CD4-positive, alpha-beta T cell treated with Interleukin-17A for 4 hours (primary cell): ENCODE results near the gene PLSCR5.

Experiments
- DNase-seq: peaks from one replicate; pipeline ENCODE4 v3.0.0-alpha.2; 2020; ENCODE audit warnings: mixed read lengths

The PLSCR5 gene

DNA sequence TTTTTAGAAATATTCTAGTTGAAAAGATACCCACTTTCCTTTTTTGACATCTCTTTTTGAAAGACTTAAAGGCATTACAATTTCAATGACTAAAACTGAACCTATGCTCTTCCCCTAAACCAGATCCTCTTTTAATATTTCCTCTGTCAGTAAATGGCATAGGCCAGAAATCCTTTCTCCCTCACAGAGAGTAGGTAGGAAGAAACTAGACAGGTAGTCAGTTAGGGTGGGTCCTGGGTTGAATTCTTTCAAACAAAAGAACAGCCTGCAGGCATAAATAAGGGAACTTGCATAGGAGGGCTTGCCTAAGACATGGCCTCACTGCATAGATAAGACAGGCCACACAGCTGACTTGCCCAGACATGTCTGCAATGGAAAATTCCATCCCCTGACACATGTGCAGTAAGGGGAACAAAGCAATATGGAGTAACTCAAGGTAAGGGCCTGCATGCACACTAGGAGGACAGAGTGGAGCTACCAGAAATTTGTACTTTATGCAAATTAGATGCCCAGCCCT is 23.1 kb downstream of the PLSCR5 start:
- DNase-seq, result no peak

DNA sequence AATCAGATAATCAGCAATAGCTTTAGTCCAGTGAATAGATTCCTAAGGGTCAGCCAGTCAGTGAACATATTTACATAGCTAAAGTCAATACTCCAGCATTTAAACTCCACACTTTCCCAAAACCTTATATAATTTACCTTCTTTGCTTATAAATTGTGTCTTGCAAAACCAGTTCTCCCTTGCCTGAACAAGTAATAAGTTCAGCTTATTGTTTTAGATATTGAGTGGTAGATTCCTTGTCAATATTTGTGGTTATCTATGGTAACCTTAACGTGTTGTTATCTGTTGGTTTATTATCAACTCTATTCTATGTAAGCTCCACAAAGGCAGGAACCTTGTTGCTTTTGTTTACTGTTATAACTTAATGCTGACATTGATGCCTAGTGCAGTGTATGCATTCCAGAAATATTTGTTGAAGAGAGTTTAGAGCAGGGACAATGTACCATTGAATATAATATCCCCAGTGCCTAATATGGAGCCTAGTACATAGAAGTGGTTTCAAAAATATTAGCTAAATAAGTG is 24.0 kb downstream of the PLSCR5 start:
- no peak for DNase-seq

DNA sequence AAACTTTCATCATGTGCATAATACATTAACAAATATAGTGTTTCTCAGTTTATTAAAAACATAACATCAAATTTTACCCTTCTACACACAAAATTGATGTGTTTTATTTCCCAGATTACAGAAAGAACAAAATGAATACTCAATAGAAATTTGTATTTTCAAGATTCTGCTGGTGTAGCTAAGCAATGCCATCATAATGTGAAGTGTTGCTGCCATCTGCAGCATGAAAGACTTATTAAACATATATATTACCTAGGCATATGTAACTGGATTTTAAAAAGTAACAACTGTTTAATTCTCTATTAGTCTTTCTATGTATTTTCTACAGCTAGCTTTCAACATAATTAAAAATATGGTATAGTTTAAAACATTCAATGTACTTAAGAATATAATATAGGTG is 27.5 kb downstream of the PLSCR5 start:
- DNase-seq, result peak; percentile 44

DNA sequence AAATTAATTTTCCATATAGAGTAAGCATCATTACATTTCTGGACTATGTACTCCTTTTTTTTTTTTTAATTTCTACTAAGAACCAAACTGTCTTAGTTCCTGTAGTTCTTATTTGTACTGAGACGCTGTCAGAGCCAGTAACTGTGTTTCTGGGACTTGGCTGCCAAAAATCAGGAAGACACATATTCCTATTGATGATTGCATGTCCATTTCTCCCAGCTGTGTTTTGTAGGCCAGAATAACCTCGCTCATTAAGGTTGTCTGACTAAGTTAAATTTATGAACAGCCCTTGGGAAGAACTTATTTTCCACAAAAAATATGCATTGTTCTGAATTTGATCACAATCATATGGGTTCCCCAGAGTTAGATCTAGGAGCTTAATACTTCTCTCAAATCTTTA is 29.5 kb downstream of the PLSCR5 start:
- DNase-seq, result no peak

DNA sequence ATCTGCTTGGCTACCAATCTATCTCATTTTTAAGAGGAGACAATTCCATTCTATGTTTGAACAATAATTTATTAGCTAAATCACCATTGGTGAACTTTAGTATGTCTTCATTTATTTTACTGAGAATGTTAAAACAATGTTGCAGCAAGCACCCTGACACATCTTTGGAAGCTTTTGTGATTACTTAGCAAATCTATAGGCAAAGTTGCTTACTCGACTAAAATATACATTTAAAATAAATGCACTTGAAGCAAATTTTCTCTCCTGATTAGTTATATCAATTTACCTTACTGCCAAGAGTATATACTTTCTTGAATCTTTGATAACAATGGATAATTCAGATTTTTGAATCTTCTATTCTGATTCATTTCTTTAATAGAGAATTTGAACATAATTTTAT is 31.0 kb downstream of the PLSCR5 start:
- DNase-seq, result no peak

DNA sequence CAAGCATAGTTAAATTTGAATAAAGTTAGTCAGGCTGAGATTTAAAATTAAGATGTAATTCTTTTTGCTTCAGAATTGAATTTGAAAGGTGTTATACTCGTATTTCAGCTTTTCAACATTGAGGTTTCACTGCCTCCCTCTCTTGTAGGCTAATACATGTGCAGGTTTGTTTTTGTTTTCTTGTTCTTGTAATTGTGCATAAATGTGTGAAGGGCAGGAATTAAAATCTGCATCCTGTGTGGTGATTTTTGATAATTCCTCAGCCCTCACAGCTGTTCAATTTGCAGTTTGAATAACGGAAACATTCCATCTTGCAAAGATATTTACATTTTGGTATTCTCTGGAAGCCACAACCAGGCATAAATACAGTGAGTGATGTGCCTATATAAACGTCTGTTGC is 35.8 kb downstream of the PLSCR5 start:
- no peak for DNase-seq

DNA sequence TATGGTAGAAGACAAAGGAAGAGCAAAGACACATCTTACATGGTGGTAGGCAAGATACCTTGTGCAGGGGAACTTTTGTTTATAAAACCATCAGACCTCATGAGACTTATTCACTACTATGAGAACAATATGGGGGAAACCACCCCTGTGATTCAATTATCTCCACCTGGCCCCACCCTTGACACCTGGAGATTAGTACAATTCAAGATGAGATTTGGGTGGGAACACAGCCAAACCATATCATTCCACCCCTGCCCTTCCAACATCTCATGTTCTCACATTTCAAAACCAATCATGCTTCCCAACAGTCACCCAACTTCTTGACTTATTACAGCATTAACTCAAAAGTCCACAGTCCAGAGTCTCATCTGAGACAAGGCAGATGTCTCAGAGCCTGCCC is 39.0 kb downstream of the PLSCR5 start:
- no peak for DNase-seq

DNA sequence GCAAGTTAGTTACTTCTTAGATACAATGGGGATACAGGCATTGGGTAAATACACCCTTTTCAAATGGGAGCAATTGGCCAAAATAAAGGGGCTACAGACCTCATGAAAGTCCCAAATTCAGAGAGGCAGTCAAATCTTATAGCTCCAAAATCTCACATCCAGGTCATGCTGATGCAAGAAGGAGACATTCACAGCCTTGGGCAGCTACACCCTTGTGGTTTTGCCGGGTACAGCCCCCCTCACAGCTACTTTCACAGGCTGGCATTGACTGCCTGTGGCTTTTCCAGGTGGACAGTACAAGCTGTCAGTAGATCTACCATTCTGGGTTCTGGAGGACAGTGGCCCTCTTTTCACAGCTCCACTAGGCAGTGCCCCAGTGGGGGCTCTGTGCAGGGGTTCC is 43.3 kb downstream of the PLSCR5 start:
- DNase-seq, result no peak

DNA sequence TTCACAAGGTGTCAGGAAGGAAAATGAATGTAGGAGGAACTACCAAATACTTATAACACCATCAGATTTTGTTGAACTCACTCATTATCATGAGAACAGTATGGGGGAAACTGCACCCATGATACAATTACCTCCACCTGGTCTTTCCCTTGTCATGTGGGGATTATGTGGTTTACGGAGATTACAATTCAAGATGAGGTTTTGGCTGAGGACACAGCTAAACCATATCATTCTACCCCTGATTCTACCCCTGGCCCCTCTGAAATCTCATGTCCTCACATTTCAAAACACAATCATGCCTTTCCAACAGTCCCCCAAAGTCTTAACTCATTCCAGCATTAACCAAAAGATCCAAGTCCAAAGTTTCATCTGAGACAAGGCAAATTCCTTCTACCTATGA is 43.7 kb downstream of the PLSCR5 start:
- no peak for DNase-seq

DNA sequence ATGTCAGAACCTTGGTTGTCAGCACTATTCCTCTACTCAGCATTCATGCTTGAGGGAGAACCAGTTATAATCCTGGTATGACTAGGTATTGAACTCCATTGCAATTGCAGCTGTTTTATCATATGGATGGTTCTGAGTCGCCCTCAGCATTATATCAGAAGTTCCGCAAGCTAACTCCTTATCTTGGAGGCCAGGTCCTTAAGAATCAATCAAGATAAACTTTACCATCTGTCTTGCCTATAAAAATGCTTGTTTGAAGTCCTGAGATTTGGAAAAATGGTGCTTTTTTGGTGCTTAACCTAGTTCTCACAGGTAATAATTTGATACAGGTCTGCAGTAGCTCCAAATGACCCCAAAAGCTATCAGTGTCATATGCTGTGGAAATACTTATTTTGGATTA is 44.5 kb downstream of the PLSCR5 start:
- DNase-seq, result no peak

DNA sequence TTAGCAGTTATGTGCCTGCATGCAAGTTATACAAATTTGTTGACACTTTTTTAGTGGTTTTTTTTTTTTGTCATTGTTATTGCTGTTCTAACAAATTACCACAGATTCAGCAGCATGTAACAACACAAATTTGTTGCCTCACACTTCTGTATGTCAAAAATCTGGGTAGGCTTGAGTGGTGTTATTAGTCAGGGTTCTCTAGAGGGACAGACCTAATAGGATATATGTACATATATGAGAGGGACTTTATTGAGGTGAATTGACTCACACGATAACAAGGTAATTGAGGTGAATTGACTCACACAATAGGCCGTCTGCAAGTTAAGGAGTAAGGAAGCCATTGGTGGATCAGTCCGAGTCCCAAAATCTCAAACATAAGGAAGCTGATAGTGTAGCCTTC is 45.8 kb downstream of the PLSCR5 start:
- no peak for DNase-seq

DNA sequence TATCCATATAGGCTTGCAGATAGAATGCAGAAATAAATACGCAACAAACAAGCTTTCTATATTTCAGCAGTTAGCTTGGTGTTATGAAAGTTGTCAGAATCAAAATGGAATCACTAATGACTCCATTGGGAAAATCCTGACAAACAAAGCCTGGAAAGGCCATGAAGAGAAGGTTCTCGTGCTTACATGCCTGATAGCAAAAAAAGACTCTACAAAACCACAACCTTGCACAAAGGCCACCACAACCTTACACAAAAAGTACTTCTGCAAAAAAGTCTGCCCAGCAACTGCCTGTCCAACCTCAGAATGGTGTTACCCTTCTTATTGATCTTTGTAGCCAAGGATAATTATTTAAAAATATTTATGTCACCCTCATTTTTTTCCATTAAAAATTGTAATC is 46.4 kb downstream of the PLSCR5 start:
- DNase-seq, result no peak

DNA sequence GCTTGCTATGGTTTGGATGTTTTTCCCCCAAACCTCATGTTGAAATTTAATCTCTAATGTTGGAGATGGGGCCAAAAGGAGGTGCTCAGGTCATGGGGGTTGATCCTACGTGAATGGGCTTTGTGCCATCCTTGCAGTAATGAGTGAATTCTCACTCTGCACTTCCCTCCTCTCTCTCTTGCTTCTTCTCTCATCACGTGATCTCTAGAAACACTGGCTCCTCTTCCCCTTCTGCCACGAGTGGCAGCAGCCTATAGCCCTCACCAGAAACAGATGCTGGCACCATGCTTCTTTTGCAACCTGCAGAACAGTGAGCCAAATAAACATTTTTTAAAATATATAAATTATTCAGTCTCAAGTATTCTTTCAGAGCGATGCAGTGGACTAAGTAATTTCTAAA is 47.4 kb downstream of the PLSCR5 start:
- DNase-seq, result no peak

DNA sequence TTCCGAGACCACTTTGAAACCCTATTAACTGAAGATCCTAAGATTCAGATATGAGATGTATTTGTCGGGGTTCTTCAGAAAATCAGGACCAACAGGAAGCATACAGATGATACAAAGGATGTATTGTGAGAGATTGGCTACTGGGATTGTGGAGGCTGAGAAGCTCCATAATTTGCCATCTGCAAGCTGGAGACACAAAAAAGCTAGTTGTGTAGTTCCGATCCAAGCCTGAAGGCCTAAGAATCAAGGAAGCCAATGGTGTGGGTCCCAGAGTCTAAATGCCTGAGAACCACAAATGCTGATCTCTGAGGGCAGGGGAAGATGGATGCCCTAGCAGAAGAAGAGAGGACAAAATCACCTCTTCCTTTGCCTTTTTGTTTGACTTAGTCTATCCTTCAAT is 49.8 kb downstream of the PLSCR5 start:
- DNase-seq, result no peak

DNA sequence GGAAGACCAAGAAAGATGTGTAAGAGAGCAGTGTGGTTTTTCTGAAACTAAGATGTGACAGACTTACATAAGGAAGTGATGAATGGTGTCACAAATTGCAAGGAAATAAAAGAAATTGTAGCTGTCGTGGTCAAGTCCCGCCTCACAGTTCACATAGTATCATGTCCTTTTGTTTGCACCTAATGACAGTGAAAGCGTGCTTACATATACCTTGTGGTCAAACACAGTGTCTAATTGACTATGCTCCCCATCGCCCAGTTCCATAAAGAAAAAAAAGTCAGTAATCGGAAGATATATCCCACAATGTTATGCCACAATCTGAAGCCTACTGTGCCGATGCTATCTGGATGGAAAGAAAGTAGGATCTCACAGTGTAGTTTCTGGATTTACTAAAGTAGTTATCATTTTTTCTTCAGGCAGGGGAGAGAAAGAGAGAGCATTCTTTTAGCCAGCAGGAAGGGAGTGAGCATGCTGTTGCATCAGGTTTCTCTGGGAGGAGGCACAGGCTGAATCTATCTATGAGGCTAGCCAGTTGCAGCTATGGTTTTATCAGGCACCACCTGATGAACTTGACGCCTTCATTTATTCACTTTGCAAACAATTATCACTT is 50.9 kb downstream of the PLSCR5 start:
- DNase-seq, result no peak

DNA sequence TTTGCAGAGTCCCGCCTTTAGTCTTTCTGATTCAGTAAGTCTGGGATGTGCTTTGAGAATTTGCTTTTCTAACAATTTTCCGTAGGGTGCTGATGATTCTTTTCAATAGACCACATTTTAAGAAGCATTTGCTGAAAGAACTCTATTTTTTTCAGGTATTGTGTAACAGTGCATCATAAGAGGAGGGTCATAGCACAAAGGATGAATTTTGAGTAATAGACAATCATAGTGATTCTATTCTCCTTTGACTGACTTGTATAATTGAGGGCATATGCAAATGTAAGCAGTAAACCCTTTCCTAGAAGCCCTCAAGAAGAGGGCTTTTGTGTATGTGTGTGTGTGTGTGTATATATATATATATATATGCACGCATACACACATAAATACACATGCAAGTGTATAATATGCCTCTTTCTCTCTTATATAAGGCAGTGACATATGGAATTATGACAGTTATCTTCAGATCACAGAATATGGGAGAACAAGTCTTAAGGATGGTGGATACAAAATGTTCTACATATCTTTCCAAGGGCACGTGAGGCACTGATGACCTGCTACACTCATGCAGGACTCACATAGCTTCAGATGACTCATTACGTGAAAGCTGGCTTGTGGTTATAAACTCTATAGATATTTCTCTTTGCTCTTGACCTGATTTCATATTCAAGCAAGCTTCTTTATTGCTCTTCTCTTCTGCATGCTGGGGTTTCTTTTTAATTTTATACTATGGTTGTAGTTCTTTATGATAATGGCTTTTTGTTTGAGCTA is 54.2 kb downstream of the PLSCR5 start:
- DNase-seq, result no peak

DNA sequence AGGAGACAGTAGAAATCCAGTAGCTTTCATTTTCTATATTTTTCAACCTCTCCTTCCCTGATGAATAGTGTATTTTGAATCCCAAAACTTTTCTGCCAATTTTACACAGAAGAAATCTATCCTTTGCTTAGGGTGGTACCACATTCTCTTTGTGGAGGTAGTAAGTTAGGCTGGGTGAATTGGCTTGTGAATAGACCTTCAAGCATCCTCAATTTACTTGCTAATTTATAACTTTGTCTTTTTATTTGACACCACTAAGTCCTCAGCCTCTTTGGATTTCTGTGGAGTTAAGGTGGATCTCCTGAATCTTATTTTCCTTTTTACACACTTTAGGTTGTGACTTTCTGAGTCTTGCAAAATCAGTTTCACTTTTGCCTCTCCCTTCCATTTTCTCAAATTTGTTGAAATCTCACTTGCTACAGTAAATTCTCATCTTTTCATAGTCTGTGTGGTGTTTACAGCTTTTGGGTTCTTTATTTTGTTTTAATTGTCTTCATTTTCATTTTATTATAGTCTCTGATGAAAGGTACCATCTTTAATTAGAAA is 55.0 kb downstream of the PLSCR5 start:
- DNase-seq, result no peak

DNA sequence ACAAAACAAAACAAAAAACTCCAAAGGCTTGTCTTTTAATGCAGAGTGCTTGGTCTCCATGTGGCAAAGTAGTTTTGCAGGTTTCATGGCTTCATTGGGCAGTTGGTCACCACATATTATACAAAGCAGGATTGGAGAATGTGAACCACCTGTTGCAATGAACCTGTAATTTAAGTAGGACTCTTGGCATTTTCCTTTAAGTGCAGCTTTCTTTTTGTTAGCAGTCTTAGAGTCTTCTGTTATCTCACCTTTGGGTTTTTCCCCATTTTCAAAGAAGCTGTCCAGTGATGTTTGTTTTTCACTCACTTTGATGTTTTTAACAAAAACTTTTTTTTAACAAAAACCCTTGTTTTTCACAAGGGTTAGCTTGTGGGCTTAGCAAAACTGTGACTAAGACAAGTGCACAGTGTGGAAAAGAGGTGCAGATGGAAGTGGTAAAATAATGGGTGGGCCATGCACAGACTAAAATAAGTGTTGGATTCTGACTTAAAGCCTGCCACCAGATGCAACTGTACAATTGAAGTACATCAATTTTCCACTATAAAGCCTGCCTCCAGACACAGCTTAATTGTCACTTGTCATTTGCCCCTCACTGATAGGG is 57.8 kb downstream of the PLSCR5 start:
- no peak for DNase-seq

DNA sequence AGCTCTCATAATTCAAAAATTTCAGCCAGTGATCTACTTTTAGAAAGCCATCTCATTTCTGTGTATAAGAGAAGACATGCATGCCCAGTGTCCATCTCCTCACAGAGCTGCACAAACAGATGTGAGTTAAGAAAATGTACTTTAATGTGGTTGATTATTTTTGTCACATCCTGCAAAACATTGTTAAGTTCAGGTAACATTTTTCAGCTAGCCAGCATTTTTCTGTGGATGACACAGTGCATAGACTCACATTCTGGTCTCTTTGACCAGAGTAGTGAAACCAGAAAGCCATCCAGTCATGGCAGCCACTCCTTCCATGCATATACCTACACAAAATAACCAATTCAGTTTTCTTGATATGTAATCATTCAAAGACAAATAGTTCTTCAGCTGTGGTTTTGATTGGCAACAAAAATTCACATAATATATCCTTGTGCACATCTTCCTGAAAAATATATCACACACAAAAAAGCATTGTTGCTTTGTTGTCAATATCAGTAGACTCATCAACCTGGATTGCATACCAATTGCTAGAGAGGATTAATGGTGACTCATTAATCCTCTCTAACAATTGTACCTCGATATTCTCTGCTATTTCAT is 58.7 kb downstream of the PLSCR5 start:
- no peak for DNase-seq

DNA sequence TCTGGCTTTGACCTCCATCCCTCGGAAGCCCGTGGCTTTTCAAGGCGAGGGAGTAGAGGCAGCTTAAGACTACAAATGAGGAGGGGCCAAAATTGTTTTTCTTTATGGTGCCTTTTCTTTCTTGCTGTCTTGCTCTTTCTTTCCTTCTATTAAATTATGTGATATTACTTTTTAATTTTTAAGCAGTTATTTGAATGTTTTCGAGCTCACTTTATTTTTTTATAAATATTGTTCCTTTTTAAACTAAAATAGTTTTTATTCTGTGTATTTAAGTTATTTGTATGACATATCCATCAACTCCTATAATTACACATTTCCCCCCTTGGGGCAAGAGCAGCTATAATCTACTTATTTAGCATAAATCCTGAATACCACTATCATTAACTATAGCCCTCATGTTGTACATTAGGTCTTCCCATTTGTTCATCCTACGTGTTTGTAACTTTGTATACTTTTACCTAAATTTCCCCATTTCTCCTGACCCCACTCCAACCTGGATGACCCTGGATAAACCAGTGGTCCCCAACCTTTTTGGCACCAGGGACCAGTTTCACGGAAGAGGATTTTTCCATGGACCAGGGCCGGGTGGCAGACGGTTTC is 60.1 kb downstream of the PLSCR5 start:
- no peak for DNase-seq

DNA sequence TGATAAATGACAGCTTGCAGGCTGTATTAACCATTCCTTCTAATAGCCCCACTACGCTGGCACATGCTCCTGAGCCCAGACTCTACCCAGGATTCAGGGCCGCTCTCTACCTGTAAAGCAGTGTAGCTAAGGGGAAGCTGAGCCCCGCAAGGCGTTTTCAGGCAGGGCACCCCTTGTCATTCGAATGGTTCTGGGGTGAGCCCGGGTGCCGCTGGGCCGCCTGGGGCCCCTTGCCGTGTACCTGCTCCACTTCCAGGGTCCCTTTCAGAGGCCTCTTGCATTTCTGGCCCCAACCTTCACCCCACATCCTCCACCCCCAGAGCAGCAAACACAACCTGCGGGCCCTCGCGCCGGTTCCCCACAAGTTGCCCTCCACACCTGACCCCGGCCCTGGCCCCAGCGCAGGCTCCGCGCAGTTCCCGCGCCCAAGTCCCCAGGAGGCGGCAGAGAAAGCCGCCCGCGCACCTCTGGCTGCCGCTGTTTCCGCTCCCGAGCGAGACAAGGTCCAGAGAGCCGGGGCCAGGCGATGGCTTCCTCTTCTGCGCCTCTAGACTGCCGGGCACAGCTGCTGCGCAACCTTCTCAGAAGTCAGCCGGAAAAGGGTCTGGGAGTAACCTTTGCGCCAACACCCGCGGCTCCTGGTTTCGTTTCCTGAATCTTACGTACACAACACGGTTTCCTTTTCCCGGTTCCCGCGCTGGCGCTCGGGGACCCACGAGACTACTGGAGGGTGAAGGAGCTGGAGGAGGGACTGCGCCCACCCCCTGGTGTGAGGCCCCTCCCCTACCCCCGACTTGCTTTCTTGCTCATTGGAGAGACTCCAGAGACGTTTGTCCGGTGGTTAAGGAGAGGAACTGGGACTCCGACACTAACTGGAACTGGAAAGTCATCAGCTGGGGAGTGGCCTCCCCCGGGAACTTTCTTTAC is 60.9 kb downstream of the PLSCR5 start, which contains the start of gene PLSCR1:
TSS of gene PLSCR1 (minus strand) at position 606 of the 927 bp plus-strand sequence. CDS start 8,055 bp downstream, outside the sequence.
- DNase-seq, result peak; percentile 71
